Prostate gland (tissue), 2 donors: ENCODE results near the gene PTX4.

Source experiments
- CTCF ChIP-seq, 4 experiments: fragments of 200-600 bp in 2 of 4; fragments of 450-650 bp in 2 of 4; sonication (generic) in 2 of 4; IDR thresholded peaks; 1 replicate in 3 of 4; 2 replicates in 1 of 4; pipeline ENCODE4 v1.5.1; 2016 to 2019; ENCODE audit warnings: antibody characterized with exemption in 4 of 4, mild to moderate bottlenecking in 2 of 4, moderate library complexity in 2 of 4
- POLR2A ChIP-seq: fragments of 450-650 bp; IDR thresholded peaks from one replicate; pipeline ENCODE4 v1.6.1; 2016; ENCODE audit warnings: antibody characterized with exemption, mild to moderate bottlenecking
- POLR2AphosphoS5 ChIP-seq: sonication (generic); formaldehyde crosslinking; IDR thresholded peaks from one replicate; pipeline ENCODE4 v1.6.1; 2017; ENCODE audit warnings: antibody characterized with exemption

DNA sequence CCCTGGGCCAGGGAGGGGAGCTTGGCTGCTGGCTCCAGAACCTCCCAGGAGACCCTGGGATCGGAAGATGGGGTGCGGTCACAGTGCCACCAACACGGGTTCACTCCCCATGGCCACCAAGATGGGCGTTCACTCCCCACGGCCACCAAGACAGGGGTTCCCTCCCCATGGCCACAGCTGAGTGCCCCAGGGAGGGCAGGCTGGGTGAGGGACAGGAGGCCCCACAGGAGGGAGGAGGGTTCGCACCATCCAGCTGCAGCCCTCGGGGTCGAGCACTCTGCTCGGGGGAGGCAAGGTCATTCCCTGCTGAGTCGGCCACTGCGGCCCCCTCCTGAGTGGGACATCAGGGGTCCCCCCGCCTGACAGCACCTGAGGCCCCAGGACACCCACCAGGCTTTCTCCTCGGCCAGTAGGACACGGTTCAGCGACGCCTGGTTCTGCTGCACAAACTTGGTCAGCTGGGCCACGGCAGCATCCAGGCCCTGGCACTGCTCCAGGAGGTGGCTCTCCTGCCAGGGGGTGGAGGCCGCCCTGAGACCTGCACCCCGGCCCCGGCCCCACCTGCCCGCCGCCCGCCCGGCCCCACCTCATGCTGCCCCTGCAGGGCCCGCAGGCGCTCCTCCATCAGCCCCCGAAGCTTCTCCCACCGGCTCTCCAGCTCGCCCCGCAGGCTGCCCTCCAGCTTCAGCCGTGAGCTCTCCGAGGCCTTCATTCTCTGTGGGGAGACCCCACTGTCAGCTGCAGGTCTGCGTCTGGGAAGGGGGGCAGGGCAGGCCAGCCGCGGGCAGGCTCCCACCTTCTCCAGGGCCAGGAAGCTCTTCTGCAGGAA lies 50.3 kb downstream of the PTX4 start:
- TF ChIP-seq CTCF (IDR thresholded peaks at IDR 0.05) (no peak), POLR2AphosphoS5 (no peak), POLR2A (no peak)
